Karpas-422 (cell line): Measurements from ENCODE around the gene PLET1. TPM values are rescaled to one million over a fixed set of nuclear protein-coding genes. Genes with fewer than 3 reads are reported as not detected.

Experiments used
- DNase-seq: peaks from one replicate; pipeline ENCODE4 v3.0.0-alpha.2; 2015
- H2AFZ ChIP-seq: fragments of 200-600 bp; sonication (generic); 2 replicates; pipeline ENCODE4 v1.6.1; 2014; ENCODE audit warnings: antibody characterized with exemption, low read length, mixed read lengths
- H3K27ac ChIP-seq: fragments of 200-600 bp; sonication (generic); 2 replicates; pipeline ENCODE4 v1.5.1; 2014; ENCODE audit warnings: mild to moderate bottlenecking, low read length, moderate library complexity
- H3K27me3 ChIP-seq: fragments of 200-600 bp; sonication (generic); 2 replicates; pipeline ENCODE4 v1.6.1; 2014; ENCODE audit warnings: low read length, mixed read lengths
- H3K36me3 ChIP-seq: fragments of 200-600 bp; sonication (generic); 2 replicates; pipeline ENCODE4 v1.6.1; 2014; ENCODE audit warnings: low read length, mixed read lengths; ENCODE audit not compliant: insufficient read depth
- H3K4me1 ChIP-seq: fragments of 200-600 bp; sonication (generic); 2 replicates; pipeline ENCODE4 v1.6.1; 2014; ENCODE audit warnings: mild to moderate bottlenecking, low read length, mixed read lengths
- H3K4me2 ChIP-seq: fragments of 200-600 bp; sonication (generic); 2 replicates; pipeline ENCODE4 v1.6.1; 2014; ENCODE audit warnings: low read length, low read depth, mild to moderate bottlenecking; ENCODE audit not compliant: poor library complexity, severe bottlenecking
- H3K4me3 ChIP-seq: fragments of 200-600 bp; sonication (generic); 2 replicates; pipeline ENCODE4 v1.5.1; 2014; ENCODE audit warnings: mild to moderate bottlenecking, antibody characterized with exemption, low read length, mixed read lengths
- H3K79me2 ChIP-seq: fragments of 200-600 bp; sonication (generic); 2 replicates; pipeline ENCODE4 v1.6.1; 2014; ENCODE audit warnings: mild to moderate bottlenecking, low read length, mixed read lengths
- H3K9ac ChIP-seq: fragments of 200-600 bp; sonication (generic); 2 replicates; pipeline ENCODE4 v1.6.0; 2014; ENCODE audit warnings: low read length
- H3K9me2 ChIP-seq: fragments of 200-600 bp; sonication (generic), shearing (Covaris generic); replicated peaks from 2 replicates; pipeline ENCODE4 v1.6.0; 2014; ENCODE audit warnings: mild to moderate bottlenecking, low read length, moderate library complexity; ENCODE audit not compliant: insufficient read depth
- H3K9me3 ChIP-seq: fragments of 300-700, 200-600 bp; sonication (generic); 2 replicates; pipeline ENCODE4 v1.6.1; 2014; ENCODE audit warnings: low read length, mixed read lengths
- H4K20me1 ChIP-seq: fragments of 200-600 bp; sonication (generic); 2 replicates; pipeline ENCODE4 v1.6.1; 2014; ENCODE audit warnings: mild to moderate bottlenecking, antibody characterized with exemption, low read length, low read depth; ENCODE audit not compliant: insufficient read depth
- total RNA-seq: library from RNA; depleted of rRNA; stranded (reverse); fragments of >200 nt; shearing (Covaris generic); gene quantifications from 2 replicates; pipeline ENCODE4 v1.2.3, GENCODE V29; 2014; ENCODE audit warnings: low replicate concordance

Gene PLET1
- total RNA-seq, 1 experiment from 2014 or later, result not detected

DNA sequence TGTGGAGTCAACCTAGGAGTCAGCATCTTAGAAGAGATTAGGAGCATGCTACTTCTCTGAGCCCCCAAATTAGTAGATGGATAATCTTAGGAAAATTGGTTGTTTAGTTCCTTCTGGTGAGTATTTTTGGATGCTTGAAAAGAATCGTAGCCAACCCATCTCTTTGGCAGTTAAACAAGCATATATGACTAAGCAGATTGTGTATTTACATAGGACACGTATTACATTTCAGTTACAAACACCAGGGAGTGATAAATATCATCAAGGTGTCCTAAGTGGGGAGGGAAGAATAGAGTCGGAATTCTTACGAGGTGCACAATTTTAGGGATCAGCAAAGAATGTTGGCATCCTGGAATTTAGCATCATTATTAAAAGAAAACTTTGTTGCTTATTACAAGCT is 13.5 kb downstream of the PLET1 start:
- no peaks in the 10 kb centered on the region for H3K79me2 ChIP-seq
- no peak overlapping the region for H3K4me3 ChIP-seq
- no peaks in the 10 kb centered on the region for H3K9me2 ChIP-seq
- no peak overlapping the region for H3K9ac ChIP-seq
- H3K27ac ChIP-seq, result no peak overlapping the region
- no peaks in the 10 kb centered on the region for H4K20me1 ChIP-seq
- DNase-seq, result no peak
- no peaks in the 10 kb centered on the region for H3K9me3 ChIP-seq
- no peaks in the 10 kb centered on the region for H3K36me3 ChIP-seq
- H2AFZ ChIP-seq, result no peak overlapping the region
- no peak overlapping the region for H3K4me2 ChIP-seq
- no peaks in the 10 kb centered on the region for H3K4me1 ChIP-seq
- H3K27me3 ChIP-seq, result no peaks in the 10 kb centered on the region

DNA sequence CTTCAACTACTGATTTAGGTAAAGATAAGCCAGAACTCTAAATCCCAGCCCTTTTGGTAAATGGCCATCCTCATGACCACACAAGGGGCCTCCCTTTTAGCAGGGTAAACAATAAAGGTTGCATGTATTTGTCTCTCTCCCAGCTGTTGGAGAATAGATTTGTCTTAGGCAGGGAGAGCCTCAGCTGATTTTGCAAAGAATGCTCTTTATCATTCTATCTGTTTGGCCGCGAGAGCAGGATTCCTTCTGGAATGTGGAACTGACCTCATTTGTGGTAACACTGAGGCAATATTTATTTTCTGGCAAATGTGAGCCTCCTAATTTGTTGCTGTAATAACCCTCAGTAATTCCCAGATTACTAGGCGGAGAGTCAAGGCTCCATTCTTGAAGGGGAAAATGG is 19.2 kb downstream of the PLET1 start:
- Histone ChIP-seq H3K9me2 (no peaks in the 10 kb centered on the region), H3K9ac (no peak overlapping the region), H3K4me1 (no peaks in the 10 kb centered on the region), H3K27me3 (no peaks in the 10 kb centered on the region), H2AFZ (no peak overlapping the region), H3K36me3 (no peaks in the 10 kb centered on the region; the same call in 1 of the 2 replicates), H4K20me1 (no peaks in the 10 kb centered on the region), H3K4me3 (no peak overlapping the region), H3K9me3 (no peaks in the 10 kb centered on the region), H3K4me2 (no peak overlapping the region), H3K79me2 (no peaks in the 10 kb centered on the region), H3K27ac (no peak overlapping the region)
- DNase-seq, result no peak

DNA sequence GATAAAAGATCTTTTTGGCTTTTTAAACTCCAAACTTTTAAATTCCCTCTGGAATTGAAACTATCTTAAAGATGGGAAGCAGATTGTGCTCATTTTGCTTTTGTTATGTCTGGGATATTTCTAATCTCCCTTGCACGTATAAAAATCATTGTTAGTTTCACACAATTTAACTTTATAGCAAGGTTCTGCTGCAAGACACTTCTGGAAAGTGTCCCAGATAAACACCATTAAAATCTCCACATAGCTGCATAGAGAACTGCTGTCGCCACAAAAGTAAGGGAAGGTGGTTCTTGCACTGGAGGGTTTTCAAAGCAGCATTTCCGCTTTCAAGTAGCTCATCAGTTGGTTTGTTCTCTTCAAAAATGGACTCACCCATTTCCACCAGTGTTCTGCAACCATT is 22.6 kb downstream of the PLET1 start:
- no peak overlapping the region for H3K4me2 ChIP-seq
- DNase-seq, result no peak
- no peaks in the 10 kb centered on the region for H3K4me1 ChIP-seq
- H3K9me3 ChIP-seq, result no peaks in the 10 kb centered on the region
- H3K36me3 ChIP-seq, result no peaks in the 10 kb centered on the region; the same call in 1 of the 2 replicates
- H3K79me2 ChIP-seq, result no peaks in the 10 kb centered on the region
- no peaks in the 10 kb centered on the region for H3K27me3 ChIP-seq
- H3K27ac ChIP-seq, result no peak overlapping the region
- H3K4me3 ChIP-seq, result no peak overlapping the region
- H3K9me2 ChIP-seq, result no peaks in the 10 kb centered on the region
- no peaks in the 10 kb centered on the region for H4K20me1 ChIP-seq
- no peak overlapping the region for H2AFZ ChIP-seq
- no peak overlapping the region for H3K9ac ChIP-seq

DNA sequence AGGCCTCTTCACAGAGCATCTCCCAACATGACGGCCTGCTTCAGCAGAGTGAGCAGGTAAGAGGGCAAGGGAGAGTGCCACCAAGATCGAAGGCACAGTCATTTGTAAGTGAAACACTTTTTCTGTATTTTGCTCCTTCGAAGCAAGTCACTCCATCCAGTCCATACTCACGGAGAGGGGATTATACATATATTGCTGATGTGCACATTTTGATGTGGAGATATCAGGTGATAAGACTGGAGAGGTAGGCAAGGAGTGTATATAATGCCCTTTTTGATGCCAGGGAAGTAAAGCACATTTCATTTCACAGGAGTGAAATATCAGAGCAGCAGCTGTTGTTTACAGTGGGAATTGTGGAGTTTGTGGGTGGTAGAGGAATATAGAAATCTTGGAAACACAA is 23.2 kb downstream of the PLET1 start:
- Histone ChIP-seq H3K9ac (no peak overlapping the region), H3K9me3 (no peaks in the 10 kb centered on the region), H3K27me3 (no peaks in the 10 kb centered on the region), H3K79me2 (no peaks in the 10 kb centered on the region), H3K4me2 (no peak overlapping the region), H3K36me3 (no peaks in the 10 kb centered on the region; the same call in 1 of the 2 replicates), H2AFZ (no peak overlapping the region), H3K4me1 (no peaks in the 10 kb centered on the region), H3K27ac (no peak overlapping the region), H4K20me1 (no peaks in the 10 kb centered on the region), H3K9me2 (no peaks in the 10 kb centered on the region), H3K4me3 (no peak overlapping the region)
- no peak for DNase-seq

GRCh38 chr11:112235750-112236390 is 24.8 kb downstream of the PLET1 start:
- Histone ChIP-seq H3K9me3 (no peaks in the 10 kb centered on the region), H3K4me1 (no peaks in the 10 kb centered on the region), H3K27ac (no peak overlapping the region), H2AFZ (no peak overlapping the region), H4K20me1 (no peaks in the 10 kb centered on the region), H3K27me3 (no peaks in the 10 kb centered on the region), H3K4me2 (no peak overlapping the region), H3K4me3 (no peak overlapping the region), H3K9ac (no peak overlapping the region), H3K36me3 (no peaks in the 10 kb centered on the region; the same call in 1 of the 2 replicates), H3K79me2 (no peaks in the 10 kb centered on the region), H3K9me2 (no peaks in the 10 kb centered on the region)
- no peak for DNase-seq

DNA sequence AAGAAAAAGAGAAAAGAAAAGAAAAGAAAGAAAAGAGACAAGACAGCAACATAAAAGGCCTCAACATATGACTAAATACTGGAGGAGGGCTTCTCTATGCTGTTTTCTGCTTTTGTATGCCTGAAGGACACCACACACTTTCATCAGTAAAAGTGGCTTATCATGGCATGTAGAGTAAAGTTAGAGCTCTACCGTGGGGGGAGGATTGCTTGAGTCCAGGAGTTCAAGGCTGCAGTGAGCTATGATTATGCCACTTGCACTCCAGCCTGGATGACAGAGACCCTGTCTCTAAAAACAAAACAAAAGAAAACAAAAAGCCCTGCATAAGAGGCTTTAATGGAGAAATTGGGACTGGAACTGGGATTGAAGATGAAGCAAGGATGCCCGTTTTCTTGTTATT is 28.7 kb downstream of the PLET1 start:
- Histone ChIP-seq H4K20me1 (no peaks in the 10 kb centered on the region), H3K4me1 (peaks cover 9% of the 10 kb centered on the region), H3K27ac (no peak overlapping the region), H3K79me2 (peaks cover 21% of the 10 kb centered on the region), H3K4me3 (no peak overlapping the region), H3K4me2 (no peak overlapping the region), H3K9me3 (no peaks in the 10 kb centered on the region), H3K9ac (no peak overlapping the region), H3K9me2 (no peaks in the 10 kb centered on the region), H3K27me3 (no peaks in the 10 kb centered on the region), H2AFZ (no peak overlapping the region), H3K36me3 (peaks cover 3% of the 10 kb centered on the region; the same call in 1 of the 2 replicates)
- DNase-seq, result no peak

DNA sequence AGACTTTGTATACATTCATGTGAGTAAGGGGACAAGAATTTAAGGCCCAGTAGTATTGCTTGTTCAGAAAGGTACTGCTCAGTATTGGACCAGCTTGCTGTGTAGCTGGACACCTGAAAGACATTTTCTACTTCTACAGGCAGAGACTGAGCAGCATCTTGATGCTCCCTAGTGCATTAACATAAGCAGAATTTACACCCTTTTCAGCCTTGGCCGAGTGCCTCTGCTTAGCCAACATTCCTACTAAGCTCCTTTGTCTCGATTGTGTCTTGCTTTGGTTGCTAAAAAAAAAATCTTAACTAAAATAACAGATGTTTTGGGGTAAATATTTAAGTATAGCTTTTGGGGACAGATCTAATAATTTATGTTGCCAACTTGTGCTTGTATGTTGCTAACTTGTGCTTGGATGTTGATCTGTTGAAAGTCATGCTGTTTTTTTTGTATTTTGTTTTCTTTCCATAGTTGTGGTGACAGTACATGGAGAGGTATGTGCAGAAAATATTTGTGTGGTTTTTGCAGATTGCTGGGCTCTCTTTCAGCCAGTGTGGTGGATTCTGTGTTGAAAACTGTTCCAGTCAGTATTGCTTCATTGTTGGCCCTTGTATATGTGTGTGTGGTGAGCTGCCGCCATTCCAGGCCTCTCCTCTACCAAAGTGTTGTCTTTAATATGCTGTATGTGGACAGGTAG is 30.8 kb downstream of the PLET1 start:
- Histone ChIP-seq H3K4me2 (no peak overlapping the region), H4K20me1 (no peaks in the 10 kb centered on the region), H3K79me2 (peaks cover 26% of the 10 kb centered on the region), H3K36me3 (0 out of 2 replicates have a peak, but pooled peaks cover 3% of the 10 kb centered on the region), H3K27me3 (no peaks in the 10 kb centered on the region), H3K9me2 (no peaks in the 10 kb centered on the region), H3K4me1 (peaks cover 9% of the 10 kb centered on the region), H3K27ac (no peak overlapping the region), H3K4me3 (no peak overlapping the region), H3K9ac (no peak overlapping the region), H3K9me3 (no peaks in the 10 kb centered on the region), H2AFZ (no peak overlapping the region)
- DNase-seq, result no peak

GRCh38 chr11:112229159-112229558 is 31.5 kb downstream of the PLET1 start:
- H3K27ac ChIP-seq, result no peak overlapping the region
- H3K27me3 ChIP-seq, result no peaks in the 10 kb centered on the region
- no peak overlapping the region for H3K4me3 ChIP-seq
- peaks cover 9% of the 10 kb centered on the region for H3K4me1 ChIP-seq
- no peak for DNase-seq
- 0 out of 2 replicates have a peak, but pooled peaks cover 3% of the 10 kb centered on the region for H3K36me3 ChIP-seq
- no peaks in the 10 kb centered on the region for H3K9me3 ChIP-seq
- H3K9me2 ChIP-seq, result no peaks in the 10 kb centered on the region
- peaks cover 26% of the 10 kb centered on the region for H3K79me2 ChIP-seq
- no peaks in the 10 kb centered on the region for H4K20me1 ChIP-seq
- no peak overlapping the region for H2AFZ ChIP-seq
- H3K4me2 ChIP-seq, result no peak overlapping the region
- H3K9ac ChIP-seq, result no peak overlapping the region
